Neural cell (in vitro differentiated cells): Measurements from ENCODE around the gene EPHA4. TPM values are rescaled to one million over a fixed set of nuclear protein-coding genes. Genes with fewer than 3 reads are reported as not detected.

Source experiments
- H2AFZ ChIP-seq: fragments of 200-600, 300-800 bp; sonication (generic), shearing (Covaris generic); 2 replicates; pipeline ENCODE4 v1.6.0; 2014; ENCODE audit warnings: low read depth, mild to moderate bottlenecking, antibody characterized with exemption, low read length, moderate library complexity
- H3F3A ChIP-seq: fragments of 200-600 bp; shearing (Covaris generic); 2 replicates; pipeline ENCODE4 v1.6.1; 2016; ENCODE audit warnings: mild to moderate bottlenecking, moderate library complexity, mixed read lengths, antibody characterized with exemption, low read length; ENCODE audit not compliant: insufficient read depth, poor library complexity, severe bottlenecking
- H3K27ac ChIP-seq: fragments of 200-600, 300-800 bp; sonication (generic), shearing (Covaris generic); 2 replicates; pipeline ENCODE4 v1.5.1; 2014; ENCODE audit warnings: mild to moderate bottlenecking, low read length, moderate library complexity
- H3K27me3 ChIP-seq: fragments of 300-800, 200-600 bp; sonication (generic), shearing (Covaris generic); 2 replicates; pipeline ENCODE4 v1.6.0; 2014; ENCODE audit warnings: mild to moderate bottlenecking, low read depth, low read length, moderate library complexity; ENCODE audit not compliant: insufficient read depth
- H3K36me3 ChIP-seq: fragments of 300-800, 200-600 bp; sonication (generic), shearing (Covaris generic); 2 replicates; pipeline ENCODE4 v1.5.1; 2014; ENCODE audit warnings: mild to moderate bottlenecking, antibody characterized with exemption, low read length, moderate library complexity; ENCODE audit not compliant: insufficient read depth
- H3K4me2 ChIP-seq: fragments of 300-800, 200-600 bp; sonication (generic), shearing (Covaris generic); 2 replicates; pipeline ENCODE4 v1.6.0; 2014; ENCODE audit warnings: mild to moderate bottlenecking, low read length
- H3K4me3 ChIP-seq: fragments of 300-800, 200-600 bp; sonication (generic), shearing (Covaris generic); 2 replicates; pipeline ENCODE4 v1.5.1; 2014; ENCODE audit warnings: mild to moderate bottlenecking, low read length, moderate library complexity
- H3K79me2 ChIP-seq: fragments of 200-600 bp; shearing (Covaris generic); replicated peaks from 2 replicates; pipeline ENCODE4 v1.6.0; 2014; ENCODE audit warnings: mild to moderate bottlenecking, low read length, moderate library complexity; ENCODE audit not compliant: insufficient read depth
- H3K9ac ChIP-seq: fragments of 300-800, 200-600 bp; sonication (generic), shearing (Covaris generic); 2 replicates; pipeline ENCODE4 v1.6.1; 2016; ENCODE audit warnings: mild to moderate bottlenecking, low read length, mixed read lengths
- H3K9me2 ChIP-seq: fragments of 200-600 bp; shearing (Covaris generic); 2 replicates; pipeline ENCODE4 v1.6.1; 2016; ENCODE audit warnings: mild to moderate bottlenecking, low read length, mixed read lengths; ENCODE audit not compliant: insufficient read depth
- H3K9me3 ChIP-seq: fragments of 200-600, 300-800 bp; sonication (generic), shearing (Covaris generic); 2 replicates; pipeline ENCODE4 v1.6.1; 2016; ENCODE audit warnings: mild to moderate bottlenecking, mixed run types, low read length, moderate library complexity, mixed read lengths
- H4K20me1 ChIP-seq: fragments of 200-600 bp; shearing (Covaris generic); 2 replicates; pipeline ENCODE4 v1.6.1; 2016; ENCODE audit warnings: mild to moderate bottlenecking, mixed run types; ENCODE audit not compliant: insufficient read depth
- EP300 ChIP-seq: fragments of 450-650 bp; conservative IDR thresholded peaks from 2 replicates; pipeline ENCODE4 v1.6.1; 2014; ENCODE audit warnings: antibody characterized with exemption, mild to moderate bottlenecking, moderate library complexity; ENCODE audit not compliant: poor library complexity, severe bottlenecking
- EZH2 ChIP-seq: fragments of 200-600, 300-800 bp; shearing (Covaris generic), sonication (generic); IDR thresholded peaks from 2 replicates; pipeline ENCODE4 v1.6.1; 2014; ENCODE audit warnings: antibody characterized with exemption, low read length, borderline replicate concordance, mild to moderate bottlenecking; ENCODE audit not compliant: insufficient read depth, poor library complexity, severe bottlenecking
- MXI1 ChIP-seq: fragments of 450-650 bp; conservative IDR thresholded peaks from 2 replicates; pipeline ENCODE4 v1.6.1; 2014; ENCODE audit warnings: antibody characterized with exemption, mild to moderate bottlenecking; ENCODE audit not compliant: poor library complexity, severe bottlenecking
- POLR2AphosphoS5 ChIP-seq: IDR thresholded peaks from 2 replicates; pipeline ENCODE4 v1.6.1; 2012
- RAD21 ChIP-seq: fragments of 450-650 bp; conservative IDR thresholded peaks from 2 replicates; pipeline ENCODE4 v1.6.1; 2014; ENCODE audit warnings: antibody characterized with exemption, mild to moderate bottlenecking, moderate library complexity
- REST ChIP-seq: IDR thresholded peaks from 2 replicates; pipeline ENCODE4 v1.6.1; 2012; ENCODE audit warnings: borderline replicate concordance
- SMC3 ChIP-seq: fragments of 450-650 bp; conservative IDR thresholded peaks from 2 replicates; pipeline ENCODE4 v1.6.1; 2014; ENCODE audit warnings: antibody characterized with exemption, mild to moderate bottlenecking, moderate library complexity; ENCODE audit not compliant: poor library complexity
- TAF1 ChIP-seq: IDR thresholded peaks from 2 replicates; pipeline ENCODE4 v1.6.1; 2012; ENCODE audit warnings: low read depth
- polyA plus RNA-seq: library from polyadenylated mRNA; depleted of rRNA; stranded (reverse); fragments of >200 nt; gene quantifications from 2 replicates; pipeline ENCODE4 v1.2.3, GENCODE V29; 2014
- TF ChIP-seq, protein P1 (sequence below): fragments of 450-650 bp; IDR thresholded peaks from 2 replicates; pipeline ENCODE4 v1.5.1; 2014; ENCODE audit warnings: antibody characterized with exemption, mild to moderate bottlenecking, moderate library complexity; ENCODE audit not compliant: poor library complexity, severe bottlenecking

EPHA4 gene
- polyA plus RNA-seq, 1 donor from 2014 or later: 71.1 TPM

DNA sequence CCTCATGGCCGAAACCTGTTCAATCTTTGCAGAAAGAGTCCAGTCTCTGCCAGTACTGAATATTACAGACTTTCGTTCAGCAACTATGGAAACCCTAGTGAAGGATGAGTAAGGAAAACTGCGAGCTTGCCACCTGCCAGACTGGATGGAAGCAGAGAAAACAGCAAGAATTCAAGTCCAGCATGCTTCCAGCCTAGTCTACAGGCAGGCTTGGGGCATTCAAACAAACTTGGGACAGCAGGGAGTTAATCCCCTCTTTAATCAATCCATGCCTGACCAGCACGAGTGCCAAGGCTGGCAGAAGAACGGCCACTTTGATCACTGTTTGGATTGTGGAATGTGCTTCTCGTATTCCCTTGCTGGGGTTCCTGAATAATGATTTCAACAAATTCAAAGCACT is 145.2 kb downstream of the EPHA4 start:
- Histone ChIP-seq H3K9ac (no peak overlapping the region), H3F3A (no peaks in the 10 kb centered on the region), H3K9me2 (no peaks in the 10 kb centered on the region), H3K4me3 (no peak overlapping the region), H3K36me3 (peaks cover 7% of the 10 kb centered on the region), H2AFZ (no peak overlapping the region), H3K4me2 (no peak overlapping the region), H3K27ac (no peak overlapping the region), H4K20me1 (no peaks in the 10 kb centered on the region), H3K79me2 (peaks cover 17% of the 10 kb centered on the region), H3K27me3 (no peaks in the 10 kb centered on the region), H3K9me3 (no peaks in the 10 kb centered on the region)
- no peak for TF ChIP-seq RAD21
- no peak for TF ChIP-seq SMC3
- TF ChIP-seq POLR2AphosphoS5: no peak
- TF ChIP-seq EZH2: no peak
- TF ChIP-seq REST: no peak
- TF ChIP-seq EP300: no peak
- no peak for TF ChIP-seq MXI1
- TF ChIP-seq TAF1: no peak
- TF ChIP-seq, protein P1, sequence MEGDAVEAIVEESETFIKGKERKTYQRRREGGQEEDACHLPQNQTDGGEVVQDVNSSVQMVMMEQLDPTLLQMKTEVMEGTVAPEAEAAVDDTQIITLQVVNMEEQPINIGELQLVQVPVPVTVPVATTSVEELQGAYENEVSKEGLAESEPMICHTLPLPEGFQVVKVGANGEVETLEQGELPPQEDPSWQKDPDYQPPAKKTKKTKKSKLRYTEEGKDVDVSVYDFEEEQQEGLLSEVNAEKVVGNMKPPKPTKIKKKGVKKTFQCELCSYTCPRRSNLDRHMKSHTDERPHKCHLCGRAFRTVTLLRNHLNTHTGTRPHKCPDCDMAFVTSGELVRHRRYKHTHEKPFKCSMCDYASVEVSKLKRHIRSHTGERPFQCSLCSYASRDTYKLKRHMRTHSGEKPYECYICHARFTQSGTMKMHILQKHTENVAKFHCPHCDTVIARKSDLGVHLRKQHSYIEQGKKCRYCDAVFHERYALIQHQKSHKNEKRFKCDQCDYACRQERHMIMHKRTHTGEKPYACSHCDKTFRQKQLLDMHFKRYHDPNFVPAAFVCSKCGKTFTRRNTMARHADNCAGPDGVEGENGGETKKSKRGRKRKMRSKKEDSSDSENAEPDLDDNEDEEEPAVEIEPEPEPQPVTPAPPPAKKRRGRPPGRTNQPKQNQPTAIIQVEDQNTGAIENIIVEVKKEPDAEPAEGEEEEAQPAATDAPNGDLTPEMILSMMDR: no peak

GRCh38 chr2:221425891-221426290 is 146.2 kb downstream of the EPHA4 start:
- TF ChIP-seq SMC3 (no peak), EZH2 (no peak), REST (no peak), RAD21 (no peak), MXI1 (no peak), EP300 (no peak)
- TF ChIP-seq, protein P1: no peak
- H3F3A ChIP-seq: no peaks in the 10 kb centered on the region
- H3K36me3 ChIP-seq: peaks cover 12% of the 10 kb centered on the region
- no peaks in the 10 kb centered on the region for H3K9me2 ChIP-seq
- H3K9ac ChIP-seq: no peak overlapping the region
- no peak overlapping the region for H3K4me3 ChIP-seq
- H4K20me1 ChIP-seq: no peaks in the 10 kb centered on the region
- H3K79me2 ChIP-seq: peaks cover 25% of the 10 kb centered on the region
- H3K4me2 ChIP-seq: no peak overlapping the region
- no peaks in the 10 kb centered on the region for H3K27me3 ChIP-seq
- no peaks in the 10 kb centered on the region for H3K9me3 ChIP-seq
- H2AFZ ChIP-seq: no peak overlapping the region
- H3K27ac ChIP-seq: no peak overlapping the region
